ENCODE data around the gene C3orf33. TPM values are rescaled to one million over a fixed set of nuclear protein-coding genes. Genes with fewer than 3 reads are reported as not detected.

The C3orf33 gene
- total and polyA plus RNA-seq, 2 of the 13 experiments (the other 11 are each of a cell fraction or from before 2014, with no cell fraction given): 9.2 to 12.6 TPM

- TF ChIP-seq HMG20A (CRISPR knock-in tag; IDR thresholded peaks at IDR 0.05; ENCODE audit: borderline replicate concordance): peak; percentile 32; the same call in 1 of the 2 replicates
- 0 out of 2 replicates have a peak, but pooled peaks have one; percentile 24 for TF ChIP-seq IRF2 (CRISPR knock-in tag; IDR thresholded peaks at IDR 0.05)
- no peak for TF ChIP-seq KAT7 (CRISPR knock-in tag; IDR thresholded peaks at IDR 0.05; ENCODE audit: borderline replicate concordance)
- peak; percentile 12; the same call in 1 of the 2 replicates for TF ChIP-seq FOXO1 (CRISPR knock-in tag; IDR thresholded peaks at IDR 0.05)
- TF ChIP-seq PITX1 (CRISPR knock-in tag; IDR thresholded peaks at IDR 0.05): peak; percentile 35; the same call in 1 of the 2 replicates
- 0 out of 2 replicates have a peak, but pooled peaks have one; percentile 45 for TF ChIP-seq ARID5B (CRISPR knock-in tag; IDR thresholded peaks at IDR 0.05)
- TF ChIP-seq NCOR1 (IDR thresholded peaks at IDR 0.05; ENCODE audit: borderline replicate concordance, low read length): no peak
- TF ChIP-seq PAXIP1 (CRISPR knock-in tag; conservative IDR thresholded peaks at IDR 0.05): peak; percentile 64
- no peak for TF ChIP-seq NR2C2 (CRISPR knock-in tag; IDR thresholded peaks at IDR 0.05; ENCODE audit: borderline replicate concordance)
- TF ChIP-seq POGK (CRISPR knock-in tag; conservative IDR thresholded peaks at IDR 0.05): no peak
- peak; percentile 55 for TF ChIP-seq MIXL1 (CRISPR knock-in tag; IDR thresholded peaks at IDR 0.05)
- peak in 1 of 2 experiments; percentile 44; a peak in 1 of 4 replicates for TF ChIP-seq EP300 (IDR thresholded peaks at IDR 0.05; ENCODE audit: low read depth in 2 of 2, low read length in 2 of 2)
- TF ChIP-seq EP300 (CRISPR knock-in tag; IDR thresholded peaks at IDR 0.05; ENCODE audit: borderline replicate concordance): no peak; the same call in 1 of the 2 replicates
- TF ChIP-seq ZNF629 (CRISPR knock-in tag; conservative IDR thresholded peaks at IDR 0.05): peak; percentile 10; the same call in 1 of the 2 replicates
- no peak for TF ChIP-seq ZNF331 (CRISPR knock-in tag; IDR thresholded peaks at IDR 0.05)
- TF ChIP-seq, protein P1, sequence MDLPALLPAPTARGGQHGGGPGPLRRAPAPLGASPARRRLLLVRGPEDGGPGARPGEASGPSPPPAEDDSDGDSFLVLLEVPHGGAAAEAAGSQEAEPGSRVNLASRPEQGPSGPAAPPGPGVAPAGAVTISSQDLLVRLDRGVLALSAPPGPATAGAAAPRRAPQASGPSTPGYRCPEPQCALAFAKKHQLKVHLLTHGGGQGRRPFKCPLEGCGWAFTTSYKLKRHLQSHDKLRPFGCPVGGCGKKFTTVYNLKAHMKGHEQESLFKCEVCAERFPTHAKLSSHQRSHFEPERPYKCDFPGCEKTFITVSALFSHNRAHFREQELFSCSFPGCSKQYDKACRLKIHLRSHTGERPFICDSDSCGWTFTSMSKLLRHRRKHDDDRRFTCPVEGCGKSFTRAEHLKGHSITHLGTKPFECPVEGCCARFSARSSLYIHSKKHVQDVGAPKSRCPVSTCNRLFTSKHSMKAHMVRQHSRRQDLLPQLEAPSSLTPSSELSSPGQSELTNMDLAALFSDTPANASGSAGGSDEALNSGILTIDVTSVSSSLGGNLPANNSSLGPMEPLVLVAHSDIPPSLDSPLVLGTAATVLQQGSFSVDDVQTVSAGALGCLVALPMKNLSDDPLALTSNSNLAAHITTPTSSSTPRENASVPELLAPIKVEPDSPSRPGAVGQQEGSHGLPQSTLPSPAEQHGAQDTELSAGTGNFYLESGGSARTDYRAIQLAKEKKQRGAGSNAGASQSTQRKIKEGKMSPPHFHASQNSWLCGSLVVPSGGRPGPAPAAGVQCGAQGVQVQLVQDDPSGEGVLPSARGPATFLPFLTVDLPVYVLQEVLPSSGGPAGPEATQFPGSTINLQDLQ (CRISPR knock-in tag; IDR thresholded peaks at IDR 0.05): peak; percentile 69; the same call in 1 of the 2 replicates
Observed at GRCh38 chr3:155805204-155805801, 775 bp downstream of the C3orf33 start (continued).

Measured in HepG2 (cell line).